DOHH2 (cell line): ENCODE data around the gene SMARCC1.

Experiments used
- H3F3A ChIP-seq: fragments of 200-600 bp; sonication (generic), shearing (Covaris generic); 2 replicates; pipeline ENCODE4 v1.6.0; 2016; ENCODE audit warnings: antibody characterized with exemption, mild to moderate bottlenecking; ENCODE audit not compliant: control insufficient read depth, insufficient read depth
- H3K27ac ChIP-seq: fragments of 200-600 bp; sonication (generic); 2 replicates; pipeline ENCODE4 v1.5.1; 2014; ENCODE audit warnings: low read depth, mild to moderate bottlenecking, low read length, moderate library complexity
- H3K27me3 ChIP-seq: fragments of 200-600 bp; sonication (generic); 2 replicates; pipeline ENCODE4 v1.6.1; 2014; ENCODE audit warnings: mild to moderate bottlenecking, low read length, mixed read lengths; ENCODE audit not compliant: control insufficient read depth
- H3K36me3 ChIP-seq: fragments of 200-600 bp; sonication (generic); 2 replicates; pipeline ENCODE4 v1.6.1; 2014; ENCODE audit warnings: mild to moderate bottlenecking, low read length, moderate library complexity, mixed read lengths; ENCODE audit not compliant: control insufficient read depth
- H3K4me1 ChIP-seq: fragments of 200-600 bp; sonication (generic); 2 replicates; pipeline ENCODE4 v1.6.1; 2014; ENCODE audit warnings: mild to moderate bottlenecking, low read length, mixed read lengths; ENCODE audit not compliant: control insufficient read depth
- H3K4me2 ChIP-seq: fragments of 200-600 bp; sonication (generic); 2 replicates; pipeline ENCODE4 v1.6.0; 2014; ENCODE audit warnings: mild to moderate bottlenecking, low read length, moderate library complexity
- H3K4me3 ChIP-seq: fragments of 200-600 bp; sonication (generic); 2 replicates; pipeline ENCODE4 v1.5.1; 2014; ENCODE audit warnings: mild to moderate bottlenecking, low read length, mixed read lengths
- H3K79me2 ChIP-seq: fragments of 200-600 bp; sonication (generic); 2 replicates; pipeline ENCODE4 v1.6.1; 2014; ENCODE audit warnings: mild to moderate bottlenecking, low read length, mixed read lengths; ENCODE audit not compliant: control insufficient read depth
- H3K9me2 ChIP-seq: fragments of 200-600 bp; sonication (generic); replicated peaks from 2 replicates; pipeline ENCODE4 v1.6.1; 2014; ENCODE audit warnings: mild to moderate bottlenecking, low read length, mixed read lengths; ENCODE audit not compliant: control insufficient read depth
- H3K9me3 ChIP-seq: fragments of 200-600 bp; sonication (generic); 2 replicates; pipeline ENCODE4 v1.6.1; 2014; ENCODE audit warnings: antibody characterized with exemption, low read length, mixed read lengths; ENCODE audit not compliant: control insufficient read depth, insufficient read depth
- H4K20me1 ChIP-seq: fragments of 200-600 bp; sonication (generic); 2 replicates; pipeline ENCODE4 v1.6.0; 2014; ENCODE audit warnings: low read depth, mild to moderate bottlenecking, antibody characterized with exemption, low read length, moderate library complexity; ENCODE audit not compliant: control insufficient read depth, insufficient read depth
- EZH2phosphoT487 ChIP-seq: fragments of 200-600 bp; sonication (generic); IDR thresholded peaks from 2 replicates; pipeline ENCODE4 v1.6.1; 2017; ENCODE audit warnings: borderline replicate concordance, mild to moderate bottlenecking, antibody characterized with exemption, low read length, moderate library complexity, mixed read lengths
- TF ChIP-seq, protein P1 (sequence below): fragments of 200-600 bp; sonication (generic); IDR thresholded peaks from one replicate; pipeline ENCODE4 v1.5.1; 2014; ENCODE audit warnings: antibody characterized with exemption, mild to moderate bottlenecking, low read depth, low read length; ENCODE audit not compliant: poor library complexity, severe bottlenecking

Gene SMARCC1

DNA sequence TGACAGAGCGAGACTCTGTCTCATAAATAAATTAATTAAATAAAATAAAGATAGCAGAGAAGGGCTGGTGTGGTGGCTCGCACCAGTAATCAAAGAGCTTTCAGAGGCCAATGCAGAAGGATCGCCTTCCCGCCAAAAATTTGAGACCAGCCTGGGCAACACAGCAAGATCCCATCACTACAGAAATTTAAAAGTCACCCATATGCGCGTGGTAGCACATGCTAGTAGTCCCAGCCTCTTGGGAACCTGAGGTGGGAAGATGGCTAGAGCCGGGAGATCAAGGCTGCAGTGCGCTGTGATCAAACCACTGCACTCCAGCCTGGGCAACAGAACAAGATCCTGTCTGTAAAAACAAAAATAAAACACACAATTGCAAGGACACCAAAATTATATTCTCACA is 9.6 kb downstream of the SMARCC1 start:
- Histone ChIP-seq H3K4me2 (no peak overlapping the region), H3K36me3 (peaks cover 60% of the 10 kb centered on the region), H3K4me1 (no peaks in the 10 kb centered on the region), H3F3A (peaks cover 5% of the 10 kb centered on the region; the same call in 1 of the 2 replicates), H3K79me2 (peaks cover 97% of the 10 kb centered on the region), H3K27ac (no peak overlapping the region), H3K27me3 (no peaks in the 10 kb centered on the region), H3K9me2 (no peaks in the 10 kb centered on the region), H3K4me3 (no peak overlapping the region), H4K20me1 (no peaks in the 10 kb centered on the region; the same call in 1 of the 2 replicates), H3K9me3 (no peaks in the 10 kb centered on the region)
- TF ChIP-seq, protein P1, sequence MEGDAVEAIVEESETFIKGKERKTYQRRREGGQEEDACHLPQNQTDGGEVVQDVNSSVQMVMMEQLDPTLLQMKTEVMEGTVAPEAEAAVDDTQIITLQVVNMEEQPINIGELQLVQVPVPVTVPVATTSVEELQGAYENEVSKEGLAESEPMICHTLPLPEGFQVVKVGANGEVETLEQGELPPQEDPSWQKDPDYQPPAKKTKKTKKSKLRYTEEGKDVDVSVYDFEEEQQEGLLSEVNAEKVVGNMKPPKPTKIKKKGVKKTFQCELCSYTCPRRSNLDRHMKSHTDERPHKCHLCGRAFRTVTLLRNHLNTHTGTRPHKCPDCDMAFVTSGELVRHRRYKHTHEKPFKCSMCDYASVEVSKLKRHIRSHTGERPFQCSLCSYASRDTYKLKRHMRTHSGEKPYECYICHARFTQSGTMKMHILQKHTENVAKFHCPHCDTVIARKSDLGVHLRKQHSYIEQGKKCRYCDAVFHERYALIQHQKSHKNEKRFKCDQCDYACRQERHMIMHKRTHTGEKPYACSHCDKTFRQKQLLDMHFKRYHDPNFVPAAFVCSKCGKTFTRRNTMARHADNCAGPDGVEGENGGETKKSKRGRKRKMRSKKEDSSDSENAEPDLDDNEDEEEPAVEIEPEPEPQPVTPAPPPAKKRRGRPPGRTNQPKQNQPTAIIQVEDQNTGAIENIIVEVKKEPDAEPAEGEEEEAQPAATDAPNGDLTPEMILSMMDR: no peak
- no peak for TF ChIP-seq EZH2phosphoT487

DNA sequence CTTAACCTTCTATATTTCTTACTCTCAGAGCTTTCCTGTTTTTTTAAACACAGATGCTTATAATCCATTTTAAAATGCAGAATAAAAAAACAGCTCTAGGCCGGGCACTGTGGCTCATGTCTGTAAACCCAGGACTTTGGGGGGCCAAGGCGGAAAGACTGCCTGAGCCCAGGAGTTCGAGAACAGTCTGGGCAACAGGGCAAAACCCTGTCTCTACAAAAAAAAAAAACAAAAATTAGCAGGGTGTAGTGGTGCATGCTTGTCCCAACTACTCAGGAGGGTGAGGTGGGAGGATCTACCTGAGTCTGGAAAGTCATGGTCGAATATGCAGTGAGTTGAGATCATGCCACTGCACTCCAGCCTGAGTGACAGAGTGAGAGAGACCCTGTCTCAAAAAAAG is 15.5 kb downstream of the SMARCC1 start:
- no peak overlapping the region for H3K4me3 ChIP-seq
- no peak overlapping the region for H3K4me2 ChIP-seq
- H4K20me1 ChIP-seq: no peaks in the 10 kb centered on the region
- no peaks in the 10 kb centered on the region for H3K27me3 ChIP-seq
- peaks cover 92% of the 10 kb centered on the region for H3K79me2 ChIP-seq
- peaks cover 66% of the 10 kb centered on the region for H3K36me3 ChIP-seq
- no peak overlapping the region for H3K27ac ChIP-seq
- TF ChIP-seq, protein P1: no peak
- no peak for TF ChIP-seq EZH2phosphoT487
- H3K9me3 ChIP-seq: no peaks in the 10 kb centered on the region
- peaks cover 3% of the 10 kb centered on the region; the same call in 1 of the 2 replicates for H3F3A ChIP-seq
- H3K4me1 ChIP-seq: no peaks in the 10 kb centered on the region
- H3K9me2 ChIP-seq: no peaks in the 10 kb centered on the region

DNA sequence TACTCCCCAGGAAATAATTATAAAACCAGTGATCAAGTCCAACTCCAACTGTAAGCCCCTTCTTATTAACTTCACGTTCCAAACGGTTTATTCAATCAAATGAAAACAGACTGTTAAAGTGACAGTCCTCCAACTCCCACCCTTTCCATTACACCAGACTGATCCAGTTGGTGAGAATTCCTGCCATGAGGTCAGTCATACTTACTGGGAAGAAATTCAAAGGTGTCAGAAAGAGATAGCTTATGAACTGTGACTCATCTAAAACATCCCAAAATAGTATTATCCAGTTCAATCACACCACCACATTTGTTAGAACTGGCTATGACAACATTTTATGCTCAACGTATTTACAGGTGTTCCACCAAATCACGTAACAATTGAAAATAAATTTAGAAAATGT is 19.5 kb downstream of the SMARCC1 start:
- H3K4me3 ChIP-seq: no peak overlapping the region
- no peaks in the 10 kb centered on the region for H3F3A ChIP-seq
- no peaks in the 10 kb centered on the region for H3K4me1 ChIP-seq
- no peak overlapping the region for H3K4me2 ChIP-seq
- peaks cover 65% of the 10 kb centered on the region for H3K36me3 ChIP-seq
- peaks cover 91% of the 10 kb centered on the region for H3K79me2 ChIP-seq
- no peaks in the 10 kb centered on the region for H3K27me3 ChIP-seq
- no peak overlapping the region for H3K27ac ChIP-seq
- 0 out of 2 replicates have a peak, but pooled peaks cover 2% of the 10 kb centered on the region for H4K20me1 ChIP-seq
- no peaks in the 10 kb centered on the region for H3K9me2 ChIP-seq
- no peaks in the 10 kb centered on the region for H3K9me3 ChIP-seq
- TF ChIP-seq, protein P1: no peak
- TF ChIP-seq EZH2phosphoT487: no peak
